ENCODE results near the gene CTSD. TPM values are rescaled to one million over a fixed set of nuclear protein-coding genes. Genes with fewer than 3 reads are reported as not detected.

Gene CTSD
- total RNA-seq, 5 donors from 2014 or later (not counting 1 experiment from before 2014, with no cell fraction given), result 91.9 to 187 (median 163) TPM

DNA sequence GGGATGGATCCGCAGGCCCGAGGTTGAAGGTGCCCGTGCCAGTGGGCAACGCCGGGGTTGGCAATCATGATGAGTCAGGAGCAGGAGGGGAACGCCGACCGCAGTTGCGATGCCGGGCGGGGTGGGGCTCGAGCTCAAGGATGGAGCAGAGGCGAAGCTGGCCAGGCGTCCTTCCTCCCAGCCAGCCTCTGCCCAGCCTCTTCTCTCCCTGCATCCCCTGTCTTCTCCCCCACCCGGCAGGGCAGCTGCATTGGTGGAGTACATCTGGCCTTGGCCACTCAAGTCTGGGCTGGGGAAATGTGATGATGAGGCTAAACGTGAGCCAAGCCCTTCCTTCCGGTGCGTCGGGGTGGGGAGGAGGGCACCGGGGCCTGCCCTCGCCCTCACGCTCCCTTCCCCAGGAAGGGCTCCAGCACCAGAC, 17.2 kb downstream of the CTSD start:
- peaks cover 4 to 26% of the 10 kb centered on the region in 2 experiments for H3K4me1 ChIP-seq (ENCODE audit: control insufficient read depth in 1 of 2, extremely low read depth in 1 of 2, insufficient read depth in 2 of 2, low read length in 2 of 2)
- Mint-ChIP-seq H3K4me3 (no peak overlapping the region), H3K27me3 (peaks cover 13% of the 10 kb centered on the region in 2 donors)

GRCh38 chr11:1745701-1746320, 17.9 kb downstream of the CTSD start:
- CTCF ChIA-PET, result no interaction called here
- Histone ChIP-seq H3K9me3 (no peaks in the 10 kb centered on the region), H3K27ac (ENCODE audit: low read length) (no peak overlapping the region), H3K4me3 (ENCODE audit: control insufficient read depth in 1 of 2, extremely low read depth in 1 of 2, low read length in 1 of 2) (no peak overlapping the region), H3K27me3 (replicated peaks in 1 of 2; ENCODE audit: control insufficient read depth in 2 of 2, extremely low read depth in 1 of 2, insufficient read depth in 2 of 2, low read length in 1 of 2) (peaks cover 0 to 25% of the 10 kb centered on the region in 2 experiments), H3K36me3 (ENCODE audit: control insufficient read depth in 2 of 2, extremely low read depth in 1 of 2, insufficient read depth in 1 of 2, low read length in 1 of 2) (peaks cover 0 to 4% of the 10 kb centered on the region in 2 donors), H3K4me1 (ENCODE audit: control insufficient read depth in 1 of 2, extremely low read depth in 1 of 2, insufficient read depth in 2 of 2, low read length in 2 of 2) (peaks cover 4 to 21% of the 10 kb centered on the region in 2 experiments)
- Mint-ChIP-seq H3K4me3 (no peak overlapping the region), H3K36me3 (no peaks in the 10 kb centered on the region), H3K4me1 (peaks cover 13 to 20% (median 15%) of the 10 kb centered on the region in 3 donors), H3K27ac (no peak overlapping the region), H3K27me3 (peaks cover 13% of the 10 kb centered on the region in 2 donors), H3K9me3 (no peaks in the 10 kb centered on the region)
- 94% methylated on average over 14 of the region's 14 CpGs for WGBS (ENCODE audit: insufficient coverage)
- no peak for DNase-seq
- ATAC-seq (replicated peaks in 1 of 4), result no peak
- POLR2A ChIA-PET, result no interaction called here

More for the DNA sequence above, 17.2 kb downstream of the CTSD start:
- Histone ChIP-seq H3K36me3 (ENCODE audit: control insufficient read depth in 2 of 2, extremely low read depth in 1 of 2, insufficient read depth in 1 of 2, low read length in 1 of 2) (peaks cover 0 to 4% of the 10 kb centered on the region in 2 donors), H3K4me3 (ENCODE audit: control insufficient read depth in 1 of 2, extremely low read depth in 1 of 2, low read length in 1 of 2) (no peak overlapping the region), H3K27me3 (replicated peaks in 1 of 2; ENCODE audit: control insufficient read depth in 2 of 2, extremely low read depth in 1 of 2, insufficient read depth in 2 of 2, low read length in 1 of 2) (peaks cover 0 to 26% of the 10 kb centered on the region in 2 experiments), H3K27ac (ENCODE audit: low read length) (no peak overlapping the region), H3K9me3 (no peaks in the 10 kb centered on the region)
- Mint-ChIP-seq H3K36me3 (no peaks in the 10 kb centered on the region), H3K9me3 (no peaks in the 10 kb centered on the region), H3K4me1 (peaks cover 13 to 20% (median 15%) of the 10 kb centered on the region in 3 donors), H3K27ac (no peak overlapping the region)
- DNase-seq (no peak), ATAC-seq (replicated peaks in 1 of 4) (no peak)
- CTCF ChIA-PET, result no interaction called here
- POLR2A ChIA-PET, result no interaction called here
- 82% methylated on average over 10 of the region's 22 CpGs for WGBS (ENCODE audit: insufficient coverage)

DNA sequence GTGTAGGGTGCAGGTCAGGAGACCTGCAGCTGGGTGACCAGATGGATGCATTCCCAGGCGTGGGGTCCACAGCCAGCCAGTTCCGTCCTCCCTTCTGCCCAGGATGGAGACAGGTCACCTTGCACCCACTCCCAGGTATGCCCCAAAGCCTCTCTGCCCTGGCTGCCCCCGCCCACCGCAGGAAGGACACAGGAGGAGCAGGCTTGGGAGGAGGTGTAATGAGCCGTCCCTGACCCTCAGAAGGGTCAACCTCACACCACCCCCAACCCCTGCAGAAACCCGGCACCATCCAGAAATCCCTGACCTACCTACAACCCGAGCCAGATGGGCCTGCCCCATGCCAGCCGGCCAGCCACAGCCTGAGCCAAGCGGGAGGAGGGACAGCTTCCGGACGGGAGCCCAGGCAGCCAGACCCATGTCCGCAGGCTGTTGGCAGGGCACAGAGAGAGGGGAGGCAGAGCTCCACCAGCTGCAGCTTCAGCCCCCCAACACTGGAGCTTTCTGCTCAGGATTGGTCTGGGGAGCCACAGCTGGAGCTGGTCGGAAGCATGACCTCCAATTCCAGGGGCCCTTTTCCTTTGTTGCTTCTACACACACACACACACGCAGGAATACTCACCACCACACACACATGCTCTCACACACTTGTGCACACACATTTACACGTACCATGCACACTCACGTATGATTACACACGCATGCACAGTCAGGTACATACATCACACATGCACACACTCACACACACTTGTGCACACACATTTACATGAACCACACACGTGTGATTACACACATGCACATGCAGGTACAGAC, 18.6 kb downstream of the CTSD start:
- Histone ChIP-seq H3K9me3 (no peaks in the 10 kb centered on the region), H3K36me3 (ENCODE audit: control insufficient read depth in 2 of 2, extremely low read depth in 1 of 2, insufficient read depth in 1 of 2, low read length in 1 of 2) (peaks cover 0 to 4% of the 10 kb centered on the region in 2 donors), H3K27me3 (replicated peaks in 1 of 2; ENCODE audit: control insufficient read depth in 2 of 2, extremely low read depth in 1 of 2, insufficient read depth in 2 of 2, low read length in 1 of 2) (peaks cover 0 to 19% of the 10 kb centered on the region in 2 experiments), H3K27ac (ENCODE audit: low read length) (no peak overlapping the region), H3K4me1 (ENCODE audit: control insufficient read depth in 1 of 2, extremely low read depth in 1 of 2, insufficient read depth in 2 of 2, low read length in 2 of 2) (peaks cover 4 to 14% of the 10 kb centered on the region in 2 experiments), H3K4me3 (ENCODE audit: control insufficient read depth in 1 of 2, extremely low read depth in 1 of 2, low read length in 1 of 2) (no peak overlapping the region)
- Mint-ChIP-seq H3K27ac (no peak overlapping the region), H3K27me3 (peaks cover 8% of the 10 kb centered on the region in 2 donors), H3K4me3 (no peak overlapping the region), H3K4me1 (peaks cover 8 to 13% (median 10%) of the 10 kb centered on the region in 3 donors), H3K9me3 (no peaks in the 10 kb centered on the region), H3K36me3 (no peaks in the 10 kb centered on the region)
- 94% methylated on average over 13 of the region's 18 CpGs for WGBS (ENCODE audit: insufficient coverage)
- ChIA-PET POLR2A (no interaction called here), CTCF (interaction anchor here in 1 of 2 donors (0.6 kb wide), 1 partner anchor 42 kb away, joined by 3 read pairs; no protein-coding TSS in a partner anchor)
- ATAC-seq (replicated peaks in 1 of 4), result no peak
- DNase-seq, result no peak

DNA sequence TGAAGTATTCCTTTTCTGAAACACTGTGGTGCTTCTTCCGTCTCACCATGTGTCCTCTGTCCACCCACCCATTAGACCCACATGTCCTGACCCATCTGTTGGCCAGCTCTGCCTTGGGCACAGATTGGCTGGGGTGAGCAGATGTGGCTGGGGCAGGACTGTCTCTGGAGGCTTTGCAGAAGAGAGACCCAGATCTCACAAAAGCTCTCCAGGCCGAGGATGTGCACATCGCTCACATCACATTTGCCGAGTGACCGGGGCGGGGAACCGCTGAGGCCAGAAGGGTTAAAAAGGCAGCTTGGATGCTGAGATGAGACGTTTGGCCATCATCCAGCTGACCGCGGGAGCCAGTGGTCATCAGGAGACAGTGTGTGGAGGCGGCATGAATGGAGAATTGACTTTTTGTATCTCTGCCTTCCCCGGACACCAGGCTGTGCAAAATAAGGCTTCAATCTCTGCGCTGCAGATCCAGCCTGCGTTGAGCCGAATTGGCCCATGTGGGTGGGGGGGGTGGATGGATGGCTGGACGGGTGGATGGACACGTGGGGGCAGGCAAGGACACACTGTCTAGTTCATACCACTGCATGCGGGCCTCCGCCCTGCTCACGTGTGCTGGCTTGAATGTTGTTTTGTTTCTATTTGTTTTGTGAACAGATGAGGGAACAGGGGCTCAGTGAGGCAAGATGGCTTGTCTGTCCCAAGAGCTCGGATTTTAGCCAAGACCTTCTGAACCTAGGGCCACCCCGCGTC, 19.4 kb downstream of the CTSD start:
- no peaks in the 10 kb centered on the region for H3K36me3 Mint-ChIP-seq
- POLR2A ChIA-PET, result no interaction called here

DNA sequence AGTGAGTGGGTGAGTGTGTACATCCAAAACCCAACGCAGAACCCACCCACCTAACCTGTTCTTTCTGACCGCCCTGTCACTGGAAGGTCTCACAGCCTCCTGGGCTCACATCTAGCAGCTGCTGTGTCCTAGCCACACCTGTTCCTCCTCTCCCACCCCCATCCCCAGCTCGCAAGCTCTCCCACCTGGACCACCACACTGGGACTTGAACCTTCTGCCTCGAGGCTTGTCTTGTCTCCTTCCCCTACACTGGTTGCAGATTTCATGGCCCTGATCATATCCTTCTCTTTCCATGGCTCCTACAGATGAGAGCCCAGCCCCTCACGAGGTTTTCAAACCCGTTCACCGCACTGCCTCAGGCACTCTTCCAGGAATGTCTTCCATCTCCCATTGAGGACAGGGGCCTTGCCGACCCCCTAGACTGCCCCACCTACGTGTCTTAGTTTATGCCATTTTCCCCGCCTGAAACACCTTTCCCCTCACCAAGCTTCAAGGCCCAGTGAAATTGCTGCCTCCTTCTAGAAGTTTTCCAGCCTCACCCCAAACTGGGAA, 20.1 kb downstream of the CTSD start:
- ChIA-PET POLR2A (no interaction called here), CTCF (no interaction called here)
- Mint-ChIP-seq H3K27ac (no peak overlapping the region), H3K4me1 (peaks cover 0 to 4% (median 2%) of the 10 kb centered on the region in 3 donors), H3K36me3 (no peaks in the 10 kb centered on the region), H3K9me3 (no peaks in the 10 kb centered on the region), H3K27me3 (no peaks in the 10 kb centered on the region), H3K4me3 (no peak overlapping the region)
- no peak overlapping the region for H3K27ac ChIP-seq (ENCODE audit: low read length)
- no peak for ATAC-seq (replicated peaks in 1 of 4)
- H3K4me1 ChIP-seq (ENCODE audit: control insufficient read depth in 1 of 2, extremely low read depth in 1 of 2, insufficient read depth in 2 of 2, low read length in 2 of 2), result peaks cover 0 to 2% of the 10 kb centered on the region in 2 experiments
- H3K4me3 ChIP-seq (ENCODE audit: control insufficient read depth in 1 of 2, extremely low read depth in 1 of 2, low read length in 1 of 2), result no peak overlapping the region
- peaks cover 0 to 4% of the 10 kb centered on the region in 2 donors for H3K36me3 ChIP-seq (ENCODE audit: control insufficient read depth in 2 of 2, extremely low read depth in 1 of 2, insufficient read depth in 1 of 2, low read length in 1 of 2)
- 78% methylated on average over 6 of the region's 10 CpGs for WGBS (ENCODE audit: insufficient coverage)
- H3K27me3 ChIP-seq (replicated peaks in 1 of 2; ENCODE audit: control insufficient read depth in 2 of 2, extremely low read depth in 1 of 2, insufficient read depth in 2 of 2, low read length in 1 of 2), result peaks cover 5 to 13% of the 10 kb centered on the region in 2 experiments
- DNase-seq, result no peak
- no peaks in the 10 kb centered on the region for H3K9me3 ChIP-seq

More for the DNA sequence above, 19.4 kb downstream of the CTSD start:
- CTCF ChIA-PET, result interaction anchor here in 1 of 2 donors (0.6 kb wide), 1 partner anchor 43 kb away, joined by 3 read pairs; no protein-coding TSS in a partner anchor
- Histone ChIP-seq H3K4me3 (ENCODE audit: control insufficient read depth in 1 of 2, extremely low read depth in 1 of 2, low read length in 1 of 2) (no peak overlapping the region), H3K27me3 (replicated peaks in 1 of 2; ENCODE audit: control insufficient read depth in 2 of 2, extremely low read depth in 1 of 2, insufficient read depth in 2 of 2, low read length in 1 of 2) (peaks cover 2 to 16% of the 10 kb centered on the region in 2 experiments), H3K36me3 (ENCODE audit: control insufficient read depth in 2 of 2, extremely low read depth in 1 of 2, insufficient read depth in 1 of 2, low read length in 1 of 2) (peaks cover 0 to 4% of the 10 kb centered on the region in 2 donors), H3K4me1 (ENCODE audit: control insufficient read depth in 1 of 2, extremely low read depth in 1 of 2, insufficient read depth in 2 of 2, low read length in 2 of 2) (peaks cover 1 to 6% of the 10 kb centered on the region in 2 experiments), H3K27ac (ENCODE audit: low read length) (no peak overlapping the region), H3K9me3 (no peaks in the 10 kb centered on the region)
- Mint-ChIP-seq H3K9me3 (no peaks in the 10 kb centered on the region), H3K27me3 (no peaks in the 10 kb centered on the region), H3K4me3 (no peak overlapping the region), H3K4me1 (peaks cover under 1 to 5% (median 2%) of the 10 kb centered on the region in 3 donors), H3K27ac (no peak overlapping the region)
- no peak for DNase-seq
- WGBS (ENCODE audit: insufficient coverage), result 90% methylated on average over 21 of the region's 23 CpGs
- no peak for ATAC-seq (replicated peaks in 1 of 4)
